RWPE1 (cell line): ENCODE measurements around the gene CACNA2D4.

ENCODE experiments used
- CTCF ChIA-PET: fragments of 350-600 bp; sonication (Branson Sonifier 250); formaldehyde crosslinking; extraction: SDS; loops from one replicate; lab custom pipeline; 2021; lab: Yijun Ruan, JAX
- POLR2A ChIA-PET: fragments of 400-600 bp; formaldehyde crosslinking; extraction: SDS; loops from one replicate; lab custom pipeline; 2020; ENCODE audit warnings: antibody characterized with exemption; ENCODE audit not compliant: low non-redundant PET; lab: Yijun Ruan, JAX
- DNase-seq: peaks from one replicate; pipeline ENCODE4 v3.0.0; 2012; ENCODE audit warnings: low spot score
- H3K27ac ChIP-seq: fragments of 450-650 bp; 2 replicates; pipeline ENCODE4 v1.5.1; 2017
- TF ChIP-seq, protein P1 (sequence below): fragments of 450-650 bp; conservative IDR thresholded peaks from 2 replicates; pipeline ENCODE4 v1.5.1; 2017; ENCODE audit warnings: low read depth, mild to moderate bottlenecking

The CACNA2D4 gene

DNA sequence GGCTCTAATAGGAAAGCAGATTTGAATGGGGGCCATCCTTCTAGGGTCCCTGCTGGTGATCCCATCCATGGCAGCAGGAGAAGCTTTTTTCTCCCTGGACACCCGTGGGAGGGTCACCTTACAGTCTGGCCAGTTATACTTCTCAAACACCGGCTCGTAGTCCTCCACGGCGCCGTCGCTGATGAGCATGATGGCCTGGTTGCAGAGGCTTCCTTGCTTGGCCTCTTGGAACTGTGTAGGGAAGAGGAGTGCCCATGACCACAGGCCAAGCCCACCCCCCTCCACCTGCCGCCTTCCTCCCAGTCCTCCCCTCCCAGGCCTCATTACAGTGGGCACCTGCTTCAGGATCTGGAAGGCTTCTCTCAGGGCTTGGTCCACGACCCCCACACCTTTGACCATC lies 33.8 kb downstream of the CACNA2D4 start:
- no peak overlapping the region for H3K27ac ChIP-seq
- POLR2A ChIA-PET = no interaction called here
- no peak for DNase-seq
- TF ChIP-seq, protein P1, sequence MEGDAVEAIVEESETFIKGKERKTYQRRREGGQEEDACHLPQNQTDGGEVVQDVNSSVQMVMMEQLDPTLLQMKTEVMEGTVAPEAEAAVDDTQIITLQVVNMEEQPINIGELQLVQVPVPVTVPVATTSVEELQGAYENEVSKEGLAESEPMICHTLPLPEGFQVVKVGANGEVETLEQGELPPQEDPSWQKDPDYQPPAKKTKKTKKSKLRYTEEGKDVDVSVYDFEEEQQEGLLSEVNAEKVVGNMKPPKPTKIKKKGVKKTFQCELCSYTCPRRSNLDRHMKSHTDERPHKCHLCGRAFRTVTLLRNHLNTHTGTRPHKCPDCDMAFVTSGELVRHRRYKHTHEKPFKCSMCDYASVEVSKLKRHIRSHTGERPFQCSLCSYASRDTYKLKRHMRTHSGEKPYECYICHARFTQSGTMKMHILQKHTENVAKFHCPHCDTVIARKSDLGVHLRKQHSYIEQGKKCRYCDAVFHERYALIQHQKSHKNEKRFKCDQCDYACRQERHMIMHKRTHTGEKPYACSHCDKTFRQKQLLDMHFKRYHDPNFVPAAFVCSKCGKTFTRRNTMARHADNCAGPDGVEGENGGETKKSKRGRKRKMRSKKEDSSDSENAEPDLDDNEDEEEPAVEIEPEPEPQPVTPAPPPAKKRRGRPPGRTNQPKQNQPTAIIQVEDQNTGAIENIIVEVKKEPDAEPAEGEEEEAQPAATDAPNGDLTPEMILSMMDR = no peak
- CTCF ChIA-PET = no interaction called here

DNA sequence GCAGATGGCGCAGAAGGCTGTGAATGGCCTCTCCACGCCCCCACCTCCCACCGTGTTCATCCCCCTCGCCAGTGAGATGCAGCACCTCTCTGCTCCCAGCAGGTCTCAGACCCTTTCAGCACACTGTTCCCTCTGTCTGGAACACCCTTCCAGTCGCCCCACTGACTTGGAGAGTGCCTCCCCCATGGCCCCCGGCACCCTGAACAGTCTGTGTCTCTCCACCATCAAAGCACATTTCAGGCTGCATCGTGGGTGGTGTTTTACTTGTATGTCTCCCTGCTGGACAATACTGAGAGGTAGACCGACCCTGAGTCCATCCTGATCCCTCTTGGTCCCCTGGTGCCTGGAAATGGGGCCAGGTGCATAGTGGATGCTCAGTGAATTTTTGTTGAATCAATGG lies 34.9 kb downstream of the CACNA2D4 start:
- ChIA-PET POLR2A (no interaction called here), CTCF (interaction anchor here (0.7 kb wide), 1 partner anchor 88 kb away, joined by 3 read pairs; no protein-coding TSS in a partner anchor)
- TF ChIP-seq, protein P1 = no peak
- DNase-seq = no peak
- no peak overlapping the region for H3K27ac ChIP-seq

DNA sequence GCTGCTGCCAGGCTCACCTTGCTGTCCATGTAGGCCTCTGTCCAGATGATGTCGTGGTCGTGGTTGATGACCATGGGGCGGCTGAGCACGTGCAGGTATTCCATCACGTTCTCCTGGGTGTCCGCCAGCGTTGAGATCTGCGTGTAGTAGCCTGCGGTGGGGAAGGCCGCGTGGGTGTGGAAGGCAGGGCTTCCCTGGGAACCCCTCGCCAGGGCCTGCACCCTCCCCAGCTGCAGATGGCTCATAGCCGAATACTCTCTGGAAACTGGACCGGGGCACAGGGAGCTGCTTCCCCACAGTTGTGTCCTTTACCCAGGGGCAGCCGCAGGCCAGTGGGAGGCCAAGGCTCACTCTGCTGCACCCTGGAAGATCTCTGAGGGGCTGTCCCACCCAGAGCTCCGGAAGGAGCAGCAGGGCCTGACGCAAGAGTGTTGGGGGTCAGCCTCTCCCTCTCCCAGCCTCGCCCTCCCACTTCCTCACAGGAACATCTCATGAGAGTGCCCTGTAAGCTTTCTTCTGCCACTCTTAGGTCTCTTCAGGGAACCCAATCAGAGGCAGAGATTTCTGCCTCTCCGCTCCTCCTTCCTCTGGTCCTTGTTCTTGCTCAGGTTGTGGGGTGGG lies 35.5 kb downstream of the CACNA2D4 start:
- no peak for DNase-seq
- H3K27ac ChIP-seq = no peak overlapping the region
- CTCF ChIA-PET = interaction anchor here (0.7 kb wide), 1 partner anchor 87 kb away, joined by 3 read pairs; no protein-coding TSS in a partner anchor
- TF ChIP-seq, protein P1 = no peak
- POLR2A ChIA-PET = no interaction called here

DNA sequence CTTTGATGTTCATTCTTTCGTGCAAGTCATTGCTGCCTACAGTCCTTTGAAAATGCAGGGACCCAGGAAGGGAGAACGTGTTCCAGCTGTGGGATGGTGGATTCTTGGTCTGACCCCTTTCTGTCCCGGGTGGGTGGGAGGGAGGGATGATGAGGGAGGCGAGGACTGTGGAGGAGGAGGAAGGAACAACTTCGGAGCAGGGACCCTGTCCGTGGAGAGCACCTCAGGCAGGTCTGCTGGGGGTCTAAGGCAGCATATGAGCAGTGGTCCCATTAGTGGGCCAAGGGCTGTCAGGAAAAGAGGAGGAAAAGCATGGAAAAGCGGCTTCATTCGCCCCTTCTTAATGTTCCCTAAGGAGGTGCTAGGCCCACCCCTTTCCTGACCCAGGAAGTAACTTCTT lies 36.0 kb downstream of the CACNA2D4 start:
- POLR2A ChIA-PET = no interaction called here
- CTCF ChIA-PET = no interaction called here

DNA sequence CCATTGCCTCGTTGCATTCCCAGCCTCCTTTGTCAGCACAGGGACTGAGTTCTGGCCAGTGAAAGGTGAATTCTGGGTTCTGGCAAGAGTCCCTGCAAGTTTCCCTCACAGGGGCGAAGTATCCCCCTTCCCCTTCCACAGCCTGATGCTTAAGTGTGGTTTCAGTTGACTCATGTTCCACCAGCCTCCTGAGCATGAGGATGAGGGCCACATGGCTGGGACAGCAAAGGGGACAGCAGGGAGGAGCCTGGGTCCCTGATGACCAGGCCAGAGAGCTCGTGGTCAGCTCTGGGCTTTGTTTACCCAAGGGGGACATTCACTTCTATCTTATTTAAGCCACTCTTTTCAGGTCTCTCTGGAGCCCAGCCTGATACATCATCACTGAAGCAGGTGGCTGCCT lies 36.5 kb downstream of the CACNA2D4 start:
- DNase-seq = no peak
- ChIA-PET POLR2A (no interaction called here), CTCF (no interaction called here)
- no peak overlapping the region for H3K27ac ChIP-seq
- TF ChIP-seq, protein P1 = no peak

More for the DNA sequence above, 36.0 kb downstream of the CACNA2D4 start:
- DNase-seq = no peak
- TF ChIP-seq, protein P1 = no peak
- no peak overlapping the region for H3K27ac ChIP-seq

DNA sequence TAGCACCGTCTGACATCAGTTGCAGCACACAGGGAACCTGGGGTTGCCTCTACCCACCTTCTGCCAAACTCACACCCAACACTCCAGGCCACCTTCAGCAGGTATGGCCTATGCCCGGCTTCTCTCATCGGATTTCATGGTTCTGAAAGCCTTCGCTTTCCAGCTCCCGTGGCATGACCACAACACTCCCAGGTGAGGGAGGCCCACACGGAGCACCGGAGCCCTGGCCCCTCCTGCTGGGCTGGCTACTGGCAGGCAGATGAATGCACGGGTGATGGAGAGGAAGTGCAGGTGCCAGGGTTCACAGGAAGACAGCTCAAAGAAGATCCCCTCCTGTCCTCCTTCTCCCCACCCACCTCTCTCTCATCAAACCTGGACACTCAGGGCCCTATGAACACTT lies 37.2 kb downstream of the CACNA2D4 start:
- no peak for DNase-seq
- ChIA-PET CTCF (no interaction called here), POLR2A (no interaction called here)
- no peak overlapping the region for H3K27ac ChIP-seq
- TF ChIP-seq, protein P1 = no peak
